ENCODE data around the gene GAPVD1. TPM values are rescaled to one million over a fixed set of nuclear protein-coding genes. Genes with fewer than 3 reads are reported as not detected.

GAPVD1 gene
- total and polyA plus RNA-seq, 10 of the 15 experiments (the other 5 are each of a cell fraction or from before 2014, with no cell fraction given), result 4.3 to 36.6 (median 25.9) TPM

GRCh38 chr9:125241863-125242739, 19.5 kb upstream of the GAPVD1 start:
- ATAC-seq (peak; percentile 23), FAIRE-seq (no peak), DNase-seq (ENCODE audit: low read depth, low spot score) (no peak)
- 16% methylated on average over 26 of the region's 27 CpGs for WGBS (ENCODE audit: insufficient coverage, insufficient replicate concordance, low lambda C conversion rate, missing lambda C conversion rate)
- Histone ChIP-seq H3K79me2 (ENCODE audit: control insufficient read depth, insufficient read depth, low read length) (peaks cover 49% of the 10 kb centered on the region), H3K9me3 (replicated peaks; ENCODE audit: control insufficient read depth, insufficient read depth, low read length) (no peaks in the 10 kb centered on the region), H3K4me1 (ENCODE audit: control insufficient read depth, insufficient read depth, low read length) (peaks cover 6% of the 10 kb centered on the region), H3K9ac (ENCODE audit: control insufficient read depth, insufficient read depth, low read length) (peak overlapping the region; percentile 100), H4K20me1 (ENCODE audit: control insufficient read depth, insufficient read depth) (0 out of 2 replicates have a peak, but pooled peaks cover 3% of the 10 kb centered on the region), H3K4me3 (peak overlapping the region; percentile 94), H3K27ac (ENCODE audit: control insufficient read depth, insufficient read depth) (peak overlapping the region; percentile 99), H3K36me3 (ENCODE audit: control insufficient read depth in 2 of 2, insufficient read depth in 2 of 2, low read length in 1 of 2) (peaks cover 10 to 21% of the 10 kb centered on the region in 2 experiments), H2AFZ (ENCODE audit: control insufficient read depth, low read depth, low read length) (peak overlapping the region; percentile 97), H3K27me3 (replicated peaks in 1 of 2; ENCODE audit: control insufficient read depth in 2 of 2, insufficient read depth in 2 of 2, low read length in 1 of 2) (no peaks in the 10 kb centered on the region), H3K4me2 (ENCODE audit: control insufficient read depth, insufficient read depth) (peak overlapping the region; percentile 77)
- intact Hi-C loops (cut with micrococcal nuclease; ENCODE audit: unreplicated experiment) (loop anchor here (2.0 to 5.0 kb wide), 2 partner anchors 19 to 380 kb away; partner anchors contain the start of genes ARPC5L, GAPVD1 and RPL35), in situ Hi-C loops (cut with MboI) (no loop called here)
- ChIA-PET POLR2A (interaction anchor here (0.6 to 3.8 kb wide), 22 partner anchors 9 to 1465 kb away, joined by 3 to 39 read pairs (median 4); partner anchors contain the start of genes ARPC5L, GAPVD1, NR6A1 and RABEPK), RAD21 (ENCODE audit: unreplicated experiment) (interaction anchor here (0.6 to 1.7 kb wide), 6 partner anchors 16 to 583 kb away, joined by 3 to 15 read pairs (median 4); partner anchors contain the start of gene GAPVD1), CTCF (interaction anchor here (0.6 to 1.4 kb wide), 8 partner anchors 20 to 470 kb away, joined by 3 to 13 read pairs (median 3); partner anchors contain the start of gene GAPVD1), SMC1A (ENCODE audit: uncharacterized antibody, unreplicated experiment) (interaction anchor here (0.6 to 1.5 kb wide), 11 partner anchors 9 to 72 kb away, joined by 3 to 5 read pairs (median 3); no protein-coding TSS in a partner anchor)
- BruUV-seq (replicated peaks), result TSS peak; percentile 98
- TF ChIP-seq BCL3 (IDR thresholded peaks at IDR 0.05; ENCODE audit: borderline replicate concordance, insufficient read depth, low read depth, low read length, poor library complexity, severe bottlenecking) (no peak), GATAD2B (conservative IDR thresholded peaks at IDR 0.05; ENCODE audit: low read depth) (peak; percentile 51; the same call in 1 of the 2 replicates), BRCA1 (IDR thresholded peaks at IDR 0.05; ENCODE audit: low read depth, low read length) (no peak), PML (IDR thresholded peaks at IDR 0.05; ENCODE audit: low read length) (0 out of 2 replicates have a peak, but pooled peaks have one; percentile 14), STAT1 (conservative IDR thresholded peaks at IDR 0.05) (no peak; the same call in 1 of the 2 replicates), RBBP5 (conservative IDR thresholded peaks at IDR 0.05) (no peak), NKRF (conservative IDR thresholded peaks at IDR 0.05) (peak; percentile 49; the same call in 1 of the 2 replicates), NR2F1 (conservative IDR thresholded peaks at IDR 0.05) (no peak), NFIC (IDR thresholded peaks at IDR 0.05; ENCODE audit: low read depth, low read length) (no peak), SIX5 (IDR thresholded peaks at IDR 0.05; ENCODE audit: low read depth, low read length, severe bottlenecking) (no peak), DPF2 (IDR thresholded peaks at IDR 0.05) (no peak), YY1 (IDR thresholded peaks at IDR 0.05; ENCODE audit: low read depth, low read length) (0 out of 2 replicates have a peak, but pooled peaks have one; percentile 31), RFX5 (IDR thresholded peaks at IDR 0.05; ENCODE audit: low read depth, low read length) (no peak), JUND (IDR thresholded peaks at IDR 0.05; ENCODE audit: low read depth, low read length) (no peak), NR2C2 (IDR thresholded peaks at IDR 0.05; ENCODE audit: borderline replicate concordance, control insufficient read depth, insufficient read length, low read depth) (peak; percentile 57), HDGF (IDR thresholded peaks at IDR 0.05) (no peak; the same call in 1 of the 2 replicates), SMARCA5 (IDR thresholded peaks at IDR 0.05) (0 out of 2 replicates have a peak, but pooled peaks have one; percentile 58), MLLT1 (IDR thresholded peaks at IDR 0.05) (peak; percentile 94), CHD1 (IDR thresholded peaks at IDR 0.05; ENCODE audit: low read depth, low read length) (peak; percentile 87; the same call in 1 of the 2 replicates)

Data from GM12878 (cell line).